ENCODE measurements around the gene AMPD2. TPM values are rescaled to one million over a fixed set of nuclear protein-coding genes. Genes with fewer than 3 reads are reported as not detected.

Gene AMPD2
- total RNA-seq = 63.8 and 110 TPM in 2 replicates

DNA sequence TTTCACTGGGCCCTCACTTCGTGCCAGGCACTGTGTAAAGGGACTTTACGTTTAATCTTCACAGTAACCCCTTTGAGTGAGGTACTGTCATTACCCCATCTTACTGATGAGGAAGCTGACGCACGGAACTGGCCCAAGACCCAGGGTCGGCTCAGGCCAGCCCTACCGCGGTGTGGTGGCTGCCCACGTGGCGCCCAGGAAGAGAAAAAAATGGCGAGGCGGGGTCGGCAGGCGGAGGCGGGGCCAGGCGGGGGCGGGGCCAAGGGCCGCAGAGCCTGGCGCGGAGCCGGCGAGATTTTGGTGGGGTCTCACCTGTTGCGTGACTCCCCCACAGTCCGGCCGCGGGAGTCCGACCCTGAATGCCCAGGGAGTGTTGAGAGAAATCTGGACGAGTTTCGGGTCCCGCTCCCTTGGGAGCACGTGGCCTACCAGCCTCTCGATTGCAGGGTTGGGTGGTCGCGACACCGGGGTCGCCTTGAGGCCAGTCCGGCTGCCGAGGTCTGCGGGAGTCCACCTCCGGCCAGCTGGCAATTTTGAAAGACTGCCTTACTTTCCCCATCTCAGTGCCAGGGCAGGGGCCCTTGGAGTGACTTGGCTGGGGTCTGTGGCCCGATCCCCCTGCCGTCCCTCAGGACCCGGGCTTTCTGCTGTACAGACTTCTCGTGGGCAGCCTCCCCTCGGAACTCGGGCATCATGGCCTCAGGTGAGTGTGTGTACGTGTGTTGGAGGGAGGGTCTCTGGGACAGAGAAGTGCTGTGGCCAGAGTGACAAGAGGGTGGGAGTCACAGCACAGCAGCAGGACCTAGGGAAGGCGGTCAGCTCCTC lies at the start of gene AMPD2, which contains the start of gene GNAT2:
AMPD2 (plus strand) TSS at position 262 of the 825 bp plus-strand sequence. CDS start 1,339 bp downstream, outside the sequence.
GNAT2 (minus strand) TSS at position 41 of the 825 bp plus-strand sequence. CDS start 6,746 bp downstream, outside the sequence.
- H3K4me3 ChIP-seq (ENCODE audit: low read depth, low read length) = peak within 1 kb of the TSS; percentile 91
- peak; percentile 40 for DNase-seq (ENCODE audit: low read depth)

DNA sequence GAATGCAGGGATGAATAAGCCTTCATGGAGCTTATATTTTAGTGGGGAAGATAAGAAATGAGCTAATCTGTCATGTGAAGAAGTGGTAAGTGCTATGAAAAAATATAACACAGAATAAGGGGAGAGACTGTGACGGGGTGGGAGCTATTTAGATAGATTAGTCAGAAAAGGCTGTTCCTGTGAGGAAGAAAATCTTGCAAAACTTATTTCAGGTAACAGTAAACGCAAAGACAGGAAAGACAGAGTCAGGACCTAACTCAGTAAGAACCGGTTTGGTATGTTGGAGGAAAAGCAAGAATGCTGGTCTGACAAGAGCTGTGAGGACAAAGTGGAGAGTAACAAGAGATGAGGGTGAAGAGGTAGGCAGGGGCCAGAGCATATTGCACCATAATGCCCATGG lies 49.2 kb upstream of the AMPD2 start:
- DNase-seq (ENCODE audit: low read depth) = no peak
- H3K4me3 ChIP-seq (ENCODE audit: low read depth, low read length) = no peak overlapping the region
- TF ChIP-seq, protein P1, sequence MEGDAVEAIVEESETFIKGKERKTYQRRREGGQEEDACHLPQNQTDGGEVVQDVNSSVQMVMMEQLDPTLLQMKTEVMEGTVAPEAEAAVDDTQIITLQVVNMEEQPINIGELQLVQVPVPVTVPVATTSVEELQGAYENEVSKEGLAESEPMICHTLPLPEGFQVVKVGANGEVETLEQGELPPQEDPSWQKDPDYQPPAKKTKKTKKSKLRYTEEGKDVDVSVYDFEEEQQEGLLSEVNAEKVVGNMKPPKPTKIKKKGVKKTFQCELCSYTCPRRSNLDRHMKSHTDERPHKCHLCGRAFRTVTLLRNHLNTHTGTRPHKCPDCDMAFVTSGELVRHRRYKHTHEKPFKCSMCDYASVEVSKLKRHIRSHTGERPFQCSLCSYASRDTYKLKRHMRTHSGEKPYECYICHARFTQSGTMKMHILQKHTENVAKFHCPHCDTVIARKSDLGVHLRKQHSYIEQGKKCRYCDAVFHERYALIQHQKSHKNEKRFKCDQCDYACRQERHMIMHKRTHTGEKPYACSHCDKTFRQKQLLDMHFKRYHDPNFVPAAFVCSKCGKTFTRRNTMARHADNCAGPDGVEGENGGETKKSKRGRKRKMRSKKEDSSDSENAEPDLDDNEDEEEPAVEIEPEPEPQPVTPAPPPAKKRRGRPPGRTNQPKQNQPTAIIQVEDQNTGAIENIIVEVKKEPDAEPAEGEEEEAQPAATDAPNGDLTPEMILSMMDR (conservative IDR thresholded peaks at IDR 0.05; ENCODE audit: low read depth, low read length) = no peak

More for the DNA sequence above, at the start of gene AMPD2, which contains the start of gene GNAT2:
- TF ChIP-seq, protein P1 (conservative IDR thresholded peaks at IDR 0.05; ENCODE audit: low read depth, low read length) = no peak

DNA sequence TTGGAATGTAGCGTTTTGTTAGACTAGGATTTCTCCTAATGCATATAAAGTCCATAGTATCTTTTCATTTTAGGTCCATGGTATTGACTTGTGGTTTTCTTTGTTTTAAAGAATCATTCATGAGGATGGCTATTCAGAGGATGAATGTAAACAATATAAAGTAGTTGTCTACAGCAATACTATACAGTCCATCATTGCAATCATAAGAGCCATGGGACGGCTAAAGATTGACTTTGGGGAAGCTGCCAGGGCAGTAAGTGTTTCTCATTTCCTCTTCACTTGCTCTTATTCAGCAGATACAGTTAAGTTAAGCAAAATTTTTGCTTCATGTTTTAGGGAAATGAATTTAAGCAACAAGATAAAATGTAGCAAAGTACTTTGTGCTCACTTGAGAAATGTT lies 45.9 kb upstream of the AMPD2 start:
- TF ChIP-seq, protein P1 (conservative IDR thresholded peaks at IDR 0.05; ENCODE audit: low read depth, low read length) = no peak
- DNase-seq (ENCODE audit: low read depth) = no peak
- no peak overlapping the region for H3K4me3 ChIP-seq (ENCODE audit: low read depth, low read length)

DNA sequence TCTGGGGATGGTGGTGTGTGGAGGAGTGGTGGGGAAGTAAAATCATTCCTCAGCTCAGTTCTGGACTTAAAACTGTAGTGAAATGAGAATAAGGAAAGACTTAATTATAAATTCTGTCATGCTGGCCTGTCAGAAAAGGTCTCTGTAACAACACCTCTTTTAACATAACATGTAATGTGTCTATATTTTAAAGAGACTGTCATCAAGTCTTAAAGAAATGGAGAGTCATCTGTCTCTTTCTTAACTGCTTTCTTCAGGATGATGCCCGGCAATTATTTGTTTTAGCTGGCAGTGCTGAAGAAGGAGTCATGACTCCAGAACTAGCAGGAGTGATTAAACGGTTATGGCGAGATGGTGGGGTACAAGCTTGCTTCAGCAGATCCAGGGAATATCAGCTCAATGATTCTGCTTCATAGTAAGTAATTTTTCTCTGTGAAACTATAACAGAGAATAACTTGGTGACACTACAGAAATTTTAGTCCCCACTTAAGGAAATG lies 40.6 kb upstream of the AMPD2 start:
- H3K4me3 ChIP-seq (ENCODE audit: low read depth, low read length) = no peak overlapping the region
- DNase-seq (ENCODE audit: low read depth) = no peak
- TF ChIP-seq, protein P1 (conservative IDR thresholded peaks at IDR 0.05; ENCODE audit: low read depth, low read length) = no peak

DNA sequence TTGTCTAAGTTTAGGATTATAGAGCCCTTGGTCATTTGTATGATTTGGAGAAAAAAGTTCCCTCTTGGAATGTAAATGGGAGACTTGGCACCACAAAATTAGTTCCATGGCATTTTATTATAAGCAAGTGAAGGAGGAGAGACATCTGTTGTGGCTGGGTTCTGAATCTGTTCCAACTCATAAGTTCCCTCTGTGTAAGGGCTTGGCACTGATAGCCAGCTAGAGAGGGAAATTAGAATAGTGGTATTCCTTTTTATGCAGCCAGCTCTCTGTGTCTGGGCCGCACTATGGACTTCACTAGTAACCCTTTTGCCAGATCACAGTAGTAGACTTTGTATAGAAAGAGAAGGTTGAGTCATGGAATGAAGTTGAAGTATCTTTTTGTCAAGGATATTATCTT lies 40.1 kb upstream of the AMPD2 start:
- TF ChIP-seq, protein P1 (conservative IDR thresholded peaks at IDR 0.05; ENCODE audit: low read depth, low read length) = no peak
- DNase-seq (ENCODE audit: low read depth) = no peak

DNA sequence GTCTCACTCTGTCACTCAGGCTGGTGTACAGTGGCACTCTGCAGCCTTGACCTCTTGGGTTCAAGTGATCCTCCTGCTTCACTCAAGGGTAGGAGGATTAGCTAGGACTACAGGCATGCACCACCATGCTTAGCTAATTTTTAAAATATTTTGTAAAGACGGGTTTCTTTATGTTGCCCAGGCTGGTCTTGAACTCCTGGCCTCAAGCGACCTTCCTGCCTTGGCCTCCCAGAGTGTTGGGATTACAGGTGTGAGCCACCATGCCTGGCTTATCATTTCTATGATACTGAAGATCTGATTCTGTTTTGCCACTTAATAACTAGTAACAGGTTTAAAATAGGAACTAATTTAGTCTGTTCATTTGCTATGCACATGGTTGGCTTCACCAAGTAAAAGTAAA lies 37.6 kb upstream of the AMPD2 start:
- no peak overlapping the region for H3K4me3 ChIP-seq (ENCODE audit: low read depth, low read length)
- DNase-seq (ENCODE audit: low read depth) = no peak
- TF ChIP-seq, protein P1 (conservative IDR thresholded peaks at IDR 0.05; ENCODE audit: low read depth, low read length) = no peak

More for the DNA sequence above, 40.1 kb upstream of the AMPD2 start:
- H3K4me3 ChIP-seq (ENCODE audit: low read depth, low read length) = no peak overlapping the region

Measured in epithelial cell of proximal tubule (primary cell).